Measurements from ENCODE around the gene RHOU. TPM values are rescaled to one million over a fixed set of nuclear protein-coding genes. Genes with fewer than 3 reads are reported as not detected.
A peak's percentile ranks its signal among the peaks of the same experiment; 100 is the strongest.
"Not testable (repeated sequence)": the region's sequence is repeated elsewhere in the genome, so short reads cannot be mapped to it uniquely, and the experiment has no call there.

RHOU gene
- 0.23 and 0.81 TPM in 2 replicates for total RNA-seq (2014; rRNA removed; shearing (Covaris generic); ENCODE audit: low replicate concordance)

DNA sequence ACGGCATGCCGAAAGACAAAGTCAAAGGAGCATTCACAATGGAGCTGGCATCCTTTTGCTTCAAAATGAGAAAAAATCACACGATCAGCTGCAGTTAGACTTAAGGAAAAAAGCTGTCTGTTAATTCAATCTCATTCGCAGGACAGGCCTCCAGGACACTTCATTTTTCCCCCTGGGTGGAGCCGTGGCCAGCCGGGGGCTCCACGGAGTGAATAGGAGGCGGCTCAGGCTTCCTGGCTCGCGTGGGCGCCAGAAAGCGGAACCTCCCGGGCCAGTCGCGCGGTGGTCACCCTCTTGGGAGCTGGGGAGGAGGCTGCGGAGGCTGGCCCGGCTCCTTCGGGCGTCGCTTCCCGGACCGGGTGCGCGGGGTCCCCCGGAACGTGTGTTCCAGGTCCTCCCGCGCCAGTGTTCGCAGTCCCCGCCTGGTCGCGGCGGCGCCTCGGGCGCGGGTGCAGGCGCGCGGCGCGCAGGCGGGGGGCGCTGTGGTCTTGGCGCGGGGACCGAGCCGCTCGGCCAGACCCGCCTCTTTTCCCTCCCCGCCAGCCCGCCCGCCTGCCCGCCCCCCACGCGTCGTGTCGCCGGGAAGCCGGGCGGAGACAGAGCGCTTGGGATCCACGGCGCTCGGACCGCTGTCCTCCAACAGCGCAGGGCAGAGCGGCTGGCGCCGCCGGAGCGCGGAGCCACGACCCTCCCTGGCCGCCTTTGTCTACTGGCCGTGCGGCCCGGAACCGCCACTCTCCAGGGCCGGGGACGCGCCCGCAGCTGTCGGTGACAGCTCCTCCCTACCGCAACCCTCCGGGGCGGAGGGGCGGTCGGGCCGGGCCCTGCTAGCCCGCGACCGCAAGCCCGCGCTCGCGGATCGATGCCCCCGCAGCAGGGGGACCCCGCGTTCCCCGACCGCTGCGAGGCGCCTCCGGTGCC is at the start of gene RHOU:
Gene RHOU, plus strand, starts transcription at position 599 of the 921 bp plus-strand sequence. Its CDS starts 264 bp downstream, at position 863.
- in situ Hi-C loops (cut with HindIII; ENCODE audit: low pct_unique_long_range_greater_than_20kb, low sequenced_read_pairs), result no loop called here
- DNase-seq (ENCODE audit: low read depth), result peak; percentile 62

DNA sequence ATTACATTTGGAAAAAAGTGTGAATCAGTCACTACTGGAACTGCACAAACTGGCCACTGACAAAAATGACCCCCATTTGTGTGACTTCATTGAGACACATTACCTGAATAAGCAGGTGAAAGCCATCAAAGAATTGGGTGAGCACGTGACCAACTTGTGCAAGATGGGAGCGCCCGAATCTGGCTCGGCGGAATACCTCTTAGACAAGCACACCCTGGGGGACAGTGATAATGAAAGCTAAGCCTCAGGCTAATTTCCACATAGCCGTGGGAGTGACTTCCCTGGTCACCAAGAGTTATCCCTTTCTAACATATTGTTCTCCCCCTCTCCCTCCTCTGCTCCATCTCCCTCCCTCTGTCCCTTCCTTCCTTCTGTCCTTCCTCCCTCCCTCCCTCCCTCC is 47.7 kb upstream of the RHOU start:
- no peak for DNase-seq (ENCODE audit: low read depth)
- in situ Hi-C loops (cut with HindIII; ENCODE audit: low pct_unique_long_range_greater_than_20kb, low sequenced_read_pairs), result no loop called here

DNA sequence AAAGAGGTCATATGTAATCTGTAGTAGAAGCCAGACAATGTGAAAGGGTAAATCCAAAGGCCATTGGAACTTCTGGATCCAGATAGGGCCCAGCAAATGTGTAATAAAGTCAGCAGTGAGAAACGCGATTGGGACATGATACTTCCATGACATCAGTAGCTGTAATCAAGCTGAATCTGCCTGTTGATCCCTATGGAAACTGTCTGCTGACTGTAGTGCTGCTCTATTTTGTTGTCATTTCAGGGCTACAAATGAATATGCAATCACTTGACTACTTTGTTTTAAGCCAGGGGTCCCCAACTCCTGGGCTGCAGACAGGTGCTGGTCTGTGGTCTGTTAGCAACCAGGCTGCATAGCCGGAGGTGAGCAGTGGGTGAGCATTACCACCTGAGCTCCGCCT is 46.0 kb upstream of the RHOU start:
- in situ Hi-C loops (cut with HindIII; ENCODE audit: low pct_unique_long_range_greater_than_20kb, low sequenced_read_pairs), result no loop called here
- DNase-seq (ENCODE audit: low read depth), result no peak

DNA sequence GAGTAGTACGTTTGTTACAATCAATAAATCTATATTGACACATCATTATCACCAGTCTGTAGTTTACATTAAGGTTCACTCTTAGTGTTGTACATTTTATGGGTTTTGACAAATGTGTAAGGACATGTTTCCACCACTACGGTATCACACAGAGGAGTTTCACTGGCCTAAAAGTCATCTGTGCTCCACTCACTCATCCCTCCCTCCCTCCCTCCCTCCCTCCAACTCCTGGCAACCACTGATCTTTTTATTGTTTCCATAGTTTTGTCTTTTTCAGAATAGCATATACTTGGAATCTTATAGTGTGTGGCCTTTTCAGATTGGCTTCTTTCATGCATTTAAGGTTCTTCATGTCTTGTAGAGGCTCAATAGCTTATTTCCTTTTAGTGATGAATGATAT is 44.1 kb upstream of the RHOU start:
- in situ Hi-C loops (cut with HindIII; ENCODE audit: low pct_unique_long_range_greater_than_20kb, low sequenced_read_pairs), result no loop called here
- DNase-seq (ENCODE audit: low read depth), result no peak

DNA sequence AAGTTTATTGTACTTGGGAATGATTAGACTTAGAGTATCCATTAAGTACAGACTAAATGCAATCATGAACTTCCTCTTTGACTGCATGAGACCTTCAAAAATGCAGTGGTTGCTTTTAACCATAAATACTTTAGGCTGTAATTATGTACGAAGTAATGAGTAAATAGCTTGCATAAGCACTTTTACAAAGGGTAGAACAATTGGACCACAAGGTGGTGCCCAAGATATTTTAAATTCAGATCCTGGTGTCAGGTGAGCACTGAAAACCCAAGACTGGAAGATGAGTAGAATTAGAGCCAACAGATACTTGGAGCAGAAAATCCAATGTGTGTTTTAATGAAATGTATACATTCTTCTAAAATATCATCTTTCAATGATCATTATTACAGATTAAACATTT is 43.4 kb upstream of the RHOU start:
- in situ Hi-C loops (cut with HindIII; ENCODE audit: low pct_unique_long_range_greater_than_20kb, low sequenced_read_pairs), result no loop called here
- peak; percentile 26 for DNase-seq (ENCODE audit: low read depth)

DNA sequence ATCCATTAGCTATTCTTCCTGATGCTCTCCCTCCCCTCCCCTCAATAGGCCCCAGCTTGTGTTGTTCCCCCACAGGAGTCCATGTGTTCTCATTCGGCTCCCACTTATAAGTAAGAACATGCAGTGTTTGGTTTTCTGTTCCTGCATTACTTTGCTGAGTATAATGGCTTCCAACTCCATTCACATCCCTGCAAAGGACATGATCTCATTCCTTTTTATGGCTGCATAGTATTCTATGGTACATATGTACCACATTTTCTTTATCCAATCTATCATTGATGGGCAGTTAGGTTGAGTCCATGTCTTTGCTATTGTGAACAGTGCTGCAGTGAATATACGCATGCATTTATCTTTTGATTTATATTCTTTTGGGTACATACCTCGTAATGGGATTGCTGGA is 40.8 kb upstream of the RHOU start:
- in situ Hi-C loops (cut with HindIII; ENCODE audit: low pct_unique_long_range_greater_than_20kb, low sequenced_read_pairs); DNase-seq (ENCODE audit: low read depth): not testable (repeated sequence)

DNA sequence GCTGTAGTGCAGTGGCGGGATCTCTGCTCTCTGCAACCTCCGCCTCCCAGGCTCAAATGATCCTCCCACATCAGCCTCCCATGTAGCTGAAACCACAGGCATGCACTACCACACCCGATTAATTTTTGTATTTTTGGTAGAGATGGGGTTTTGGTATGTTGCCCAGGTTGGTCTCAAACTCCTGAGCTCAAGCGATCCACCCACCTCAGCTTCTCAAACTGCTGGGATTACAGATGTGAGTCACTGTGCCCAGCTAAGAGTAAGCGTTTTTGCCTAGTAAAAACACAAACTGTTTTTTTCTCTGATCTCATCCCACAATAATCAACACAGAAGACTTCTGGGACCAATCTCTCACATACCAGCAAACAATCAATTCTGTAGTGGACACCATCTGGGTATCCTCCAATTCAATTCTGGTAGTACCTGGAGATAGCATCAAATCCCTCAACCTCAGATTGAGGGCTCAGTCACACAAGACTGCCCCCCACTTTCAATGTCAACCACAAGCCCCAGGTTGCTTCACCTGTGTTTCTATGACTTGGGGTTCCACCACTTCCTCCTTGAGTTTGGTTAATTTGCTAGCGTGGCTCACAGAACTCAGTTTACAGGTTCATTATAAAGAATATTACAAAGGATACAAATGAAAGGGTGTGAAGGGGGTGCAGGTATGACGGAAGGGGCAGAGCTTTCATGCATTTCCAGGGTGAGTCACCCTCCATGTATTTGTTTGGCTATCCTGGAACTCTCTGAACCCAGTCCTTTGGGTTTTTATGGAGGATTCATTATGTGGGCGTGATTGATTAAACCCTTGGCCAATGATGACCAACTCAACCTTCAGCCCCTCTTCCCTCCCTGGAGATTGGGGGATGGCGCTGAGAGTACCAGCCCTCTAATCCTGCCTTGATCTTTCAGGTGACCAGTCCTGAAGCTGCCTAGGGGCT is 40.0 kb upstream of the RHOU start:
- DNase-seq (ENCODE audit: low read depth), result peak; percentile 16
- in situ Hi-C loops (cut with HindIII; ENCODE audit: low pct_unique_long_range_greater_than_20kb, low sequenced_read_pairs), result no loop called here

DNA sequence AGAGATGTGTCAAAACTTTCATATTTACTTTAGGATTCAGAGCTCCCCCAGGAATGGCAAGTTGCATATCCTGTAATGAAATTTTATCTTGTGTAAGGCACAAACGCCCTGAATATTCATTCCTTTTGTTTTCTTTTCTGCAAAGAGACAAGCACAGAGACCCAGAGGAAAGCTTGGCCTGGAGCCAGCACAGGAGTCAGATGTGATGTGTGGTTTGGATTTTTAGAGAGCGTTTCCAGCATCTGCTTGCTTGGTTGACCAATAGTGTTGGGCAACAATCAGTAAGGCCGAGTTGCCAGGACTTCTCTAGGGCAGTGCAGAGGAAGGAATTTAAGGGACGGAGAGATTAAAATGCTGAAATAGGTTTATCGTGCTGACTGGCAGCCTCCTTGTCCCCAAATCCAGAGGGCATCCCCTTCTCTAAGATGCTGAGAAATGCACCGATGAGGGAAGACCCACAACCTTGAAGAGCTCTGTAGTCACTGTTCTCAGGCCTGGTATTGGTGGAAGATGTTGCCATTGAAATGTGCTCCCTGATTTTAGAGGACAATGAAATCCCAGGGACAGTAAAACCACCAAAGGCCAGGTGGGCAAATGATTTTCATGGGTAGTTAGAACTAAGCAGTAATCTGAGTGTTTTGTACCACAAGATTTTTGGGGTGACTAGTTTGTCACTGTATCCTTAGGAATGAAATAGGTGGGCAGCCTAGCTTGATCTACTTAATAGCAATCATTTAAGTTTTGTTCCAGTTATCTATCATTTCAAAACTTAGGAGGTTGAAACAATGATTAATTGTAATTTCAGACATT is 37.9 kb upstream of the RHOU start:
- in situ Hi-C loops (cut with HindIII; ENCODE audit: low pct_unique_long_range_greater_than_20kb, low sequenced_read_pairs), result no loop called here
- peak; percentile 43 for DNase-seq (ENCODE audit: low read depth)

DNA sequence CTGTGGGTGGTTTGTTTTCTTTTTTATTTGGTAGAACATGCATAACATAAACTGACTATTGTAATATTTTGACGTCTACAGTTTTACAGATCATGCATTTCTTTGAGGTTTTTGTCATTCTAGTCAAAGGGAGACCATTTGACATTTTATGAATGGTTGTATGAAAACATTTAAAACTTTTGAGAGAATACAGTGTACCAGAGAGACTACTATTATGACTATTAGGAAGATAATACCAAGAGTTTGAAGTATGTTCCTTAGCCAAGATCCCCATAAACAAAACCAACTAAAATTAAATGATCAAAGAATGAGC is 37.3 kb upstream of the RHOU start:
- no peak for DNase-seq (ENCODE audit: low read depth)
- in situ Hi-C loops (cut with HindIII; ENCODE audit: low pct_unique_long_range_greater_than_20kb, low sequenced_read_pairs), result no loop called here

DNA sequence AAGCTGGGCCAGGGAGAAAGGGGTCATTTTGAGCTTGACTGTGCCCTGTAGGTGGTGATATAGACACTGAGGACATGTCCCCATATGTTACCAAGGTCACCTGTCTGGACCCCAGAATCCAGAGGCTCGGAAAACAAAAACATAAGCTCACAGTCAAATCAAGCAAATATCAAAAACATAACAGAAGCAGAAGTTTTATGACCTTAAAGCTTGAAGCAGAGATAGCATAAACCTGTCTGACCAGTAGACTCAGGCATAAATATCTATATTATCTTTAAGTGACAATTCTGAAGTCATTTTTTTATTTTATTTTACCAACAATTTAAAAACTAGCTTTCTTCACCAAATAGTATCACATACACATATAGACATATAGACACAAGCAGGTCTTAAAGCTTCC is 32.8 kb upstream of the RHOU start:
- in situ Hi-C loops (cut with HindIII; ENCODE audit: low pct_unique_long_range_greater_than_20kb, low sequenced_read_pairs), result no loop called here
- no peak for DNase-seq (ENCODE audit: low read depth)

DNA sequence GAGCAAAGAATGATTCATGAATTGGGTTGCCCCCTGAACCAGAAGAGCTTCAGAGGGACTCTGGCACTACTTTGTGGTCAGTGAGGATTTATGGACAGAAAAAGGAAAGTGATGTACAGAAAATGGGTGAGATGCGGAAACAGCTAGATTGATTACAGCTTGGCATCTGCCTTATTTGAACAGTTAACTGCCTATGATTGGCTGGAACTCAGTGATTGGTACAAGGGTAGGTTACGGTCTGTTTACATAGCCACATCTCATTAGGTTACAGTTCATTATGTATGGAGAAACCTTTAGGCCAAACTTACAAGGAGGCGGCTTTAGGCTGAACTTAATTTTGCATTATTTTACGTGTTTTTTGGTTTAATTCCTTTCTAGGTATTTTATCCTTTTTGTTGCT is 29.0 kb upstream of the RHOU start:
- in situ Hi-C loops (cut with HindIII; ENCODE audit: low pct_unique_long_range_greater_than_20kb, low sequenced_read_pairs), result no loop called here
- DNase-seq (ENCODE audit: low read depth), result no peak

DNA sequence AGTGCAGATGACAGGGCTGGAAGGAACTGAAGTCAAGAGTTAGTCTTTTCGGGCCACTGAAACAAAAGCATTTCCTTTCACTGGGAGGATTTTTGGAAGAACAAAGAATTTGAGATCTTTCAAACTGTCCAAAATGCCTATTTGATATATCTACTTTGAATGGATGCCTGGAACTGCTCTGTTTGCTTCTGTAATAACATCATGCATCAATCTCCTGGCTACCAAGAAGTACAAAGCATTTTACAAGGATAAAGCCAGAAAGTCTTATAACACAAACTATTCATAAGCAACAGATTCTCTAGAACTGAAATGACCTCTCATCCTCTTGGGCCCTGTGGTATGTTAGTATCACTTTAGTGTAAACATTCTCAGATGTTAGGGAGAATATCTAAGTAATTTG is 18.2 kb upstream of the RHOU start:
- DNase-seq (ENCODE audit: low read depth), result no peak
- in situ Hi-C loops (cut with HindIII; ENCODE audit: low pct_unique_long_range_greater_than_20kb, low sequenced_read_pairs), result no loop called here

DNA sequence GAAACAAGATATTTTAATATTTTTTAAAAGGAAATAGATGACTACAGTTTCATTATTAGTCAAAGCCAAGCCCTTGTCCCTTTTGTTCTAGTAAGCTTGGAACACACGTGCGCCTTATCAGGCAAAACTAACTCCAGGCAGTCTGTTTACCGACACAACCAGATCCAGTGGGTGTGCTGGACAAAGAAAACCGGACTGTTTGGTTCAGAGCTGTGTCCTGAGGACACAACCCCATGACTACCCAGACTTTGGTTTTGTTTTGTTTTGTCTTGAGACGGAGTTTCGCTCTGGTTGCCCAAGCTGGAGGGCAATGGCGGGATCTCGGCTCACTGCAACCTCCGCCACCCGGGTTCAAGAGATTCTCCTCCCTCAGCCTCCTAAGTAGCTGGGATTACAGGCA is 13.9 kb upstream of the RHOU start:
- in situ Hi-C loops (cut with HindIII; ENCODE audit: low pct_unique_long_range_greater_than_20kb, low sequenced_read_pairs), result no loop called here
- DNase-seq (ENCODE audit: low read depth), result no peak

DNA sequence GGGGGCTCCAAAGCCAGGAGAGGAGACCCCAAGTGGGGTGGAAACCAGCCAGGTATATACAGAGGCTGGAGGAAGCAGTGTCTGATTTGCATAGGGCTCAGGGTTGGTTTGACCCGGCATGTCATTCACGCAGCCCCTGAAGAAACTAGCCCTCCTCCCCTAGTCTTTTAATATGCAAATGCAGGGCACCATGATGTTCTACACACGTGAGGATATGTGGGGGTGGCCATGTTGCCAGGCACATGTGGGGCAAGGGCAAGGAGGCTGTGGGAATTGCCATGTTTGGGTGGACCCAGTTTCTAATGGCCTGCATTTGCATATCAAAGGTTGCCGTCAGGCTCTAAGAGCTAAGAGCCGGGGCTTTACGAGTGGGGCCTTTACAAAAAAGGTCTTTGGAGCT is 12.0 kb upstream of the RHOU start:
- in situ Hi-C loops (cut with HindIII; ENCODE audit: low pct_unique_long_range_greater_than_20kb, low sequenced_read_pairs), result no loop called here
- DNase-seq (ENCODE audit: low read depth), result no peak

DNA sequence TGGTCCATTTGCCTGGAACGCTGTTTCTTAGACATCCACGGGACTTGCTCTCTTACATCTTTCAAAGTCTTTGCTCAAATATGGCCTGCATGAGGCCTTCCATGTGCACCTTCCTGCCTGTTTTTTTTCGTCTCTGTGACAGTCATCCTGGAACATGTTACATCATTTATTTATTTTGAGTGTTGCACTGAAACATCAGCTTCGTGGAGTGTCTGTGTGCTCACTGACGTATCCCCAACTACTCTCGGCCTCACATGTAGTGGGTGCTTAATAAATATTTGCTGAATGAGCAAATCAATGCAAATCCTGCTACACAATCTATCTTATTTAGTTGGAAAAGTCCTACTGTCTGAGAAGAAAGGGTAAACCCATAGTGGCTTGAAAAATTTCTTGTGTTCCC is 11.4 kb upstream of the RHOU start:
- no peak for DNase-seq (ENCODE audit: low read depth)
- in situ Hi-C loops (cut with HindIII; ENCODE audit: low pct_unique_long_range_greater_than_20kb, low sequenced_read_pairs), result no loop called here

DNA sequence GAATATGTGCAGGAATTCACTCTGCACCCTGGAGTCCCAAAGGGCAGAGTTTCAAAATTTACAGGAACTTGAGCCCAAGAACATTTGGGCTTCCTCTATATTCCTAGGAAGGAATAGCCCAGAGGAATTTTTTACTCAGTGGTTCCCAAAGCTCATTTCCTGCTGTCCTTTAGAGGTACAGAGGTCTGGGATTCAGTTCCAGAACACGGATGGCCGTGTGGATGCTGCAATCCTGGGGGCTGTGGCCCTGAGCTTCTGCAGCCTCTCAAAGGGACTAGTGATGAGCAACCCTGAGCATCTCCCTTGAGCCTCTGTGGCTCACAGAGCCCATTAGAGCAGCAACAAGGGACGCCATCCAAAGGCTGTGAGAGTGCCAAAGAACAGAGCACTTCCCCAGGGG is 10.1 kb upstream of the RHOU start:
- in situ Hi-C loops (cut with HindIII; ENCODE audit: low pct_unique_long_range_greater_than_20kb, low sequenced_read_pairs), result no loop called here
- DNase-seq (ENCODE audit: low read depth), result no peak

DNA sequence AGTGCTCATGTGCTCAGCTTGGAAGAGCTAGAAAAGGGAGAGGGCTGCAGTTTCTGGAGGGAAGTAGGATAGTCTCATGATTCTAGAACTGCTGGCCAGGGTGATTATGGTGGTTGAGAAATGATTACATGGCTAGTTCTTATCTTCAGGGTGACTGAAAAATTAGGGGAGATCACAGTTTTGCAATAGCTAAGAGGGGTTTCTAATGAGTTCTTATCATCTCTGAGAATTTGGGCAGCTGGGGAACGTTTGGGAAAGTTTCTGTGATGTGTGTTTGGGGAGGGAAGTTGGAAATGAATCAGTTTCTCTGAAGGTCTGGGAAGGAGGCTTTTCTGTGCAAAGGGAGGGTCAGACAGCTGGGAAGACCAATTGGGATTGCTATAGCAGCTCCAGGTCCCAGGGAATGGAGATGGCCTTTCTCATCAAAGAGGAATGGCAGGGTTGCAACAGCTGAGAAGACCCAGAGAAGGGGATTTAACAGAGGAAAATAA is 7.6 kb upstream of the RHOU start:
- in situ Hi-C loops (cut with HindIII; ENCODE audit: low pct_unique_long_range_greater_than_20kb, low sequenced_read_pairs), result no loop called here
- no peak for DNase-seq (ENCODE audit: low read depth)

DNA sequence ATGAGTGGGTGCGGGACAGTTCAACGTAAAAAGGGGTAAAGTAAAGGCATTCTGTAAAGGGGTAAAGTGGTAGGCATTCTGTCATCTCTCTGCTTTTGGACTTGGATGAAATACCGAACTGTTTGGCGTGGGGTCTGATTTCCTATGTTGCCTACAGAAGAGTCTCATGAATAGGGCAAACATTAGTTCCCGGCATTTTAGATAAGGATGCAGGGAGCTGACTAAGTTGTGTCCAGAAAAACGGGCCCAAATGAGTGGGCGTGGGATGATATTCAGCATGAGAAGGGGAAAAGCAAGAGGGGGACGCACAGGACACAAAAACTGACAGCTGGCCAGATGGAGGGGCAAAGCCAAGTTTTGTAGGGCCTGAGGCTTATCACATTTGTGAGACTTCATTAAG is 2.9 kb upstream of the RHOU start:
- in situ Hi-C loops (cut with HindIII; ENCODE audit: low pct_unique_long_range_greater_than_20kb, low sequenced_read_pairs), result no loop called here
- no peak for DNase-seq (ENCODE audit: low read depth)

Measured in Caki2 (cell line).